GM18861 (cell line): ENCODE data around the gene MPC2.

Experiments
- ATAC-seq: cut with Tn5 transposase; IDR thresholded peaks from one replicate; pipeline ENCODE4 v1.9.1; 2021; ENCODE audit not compliant: unreplicated experiment

Gene MPC2

GRCh38 chr1:167936930-167937708 is at the start of gene MPC2:
Gene MPC2 (minus strand): TSS chr1:167937072. CDS start chr1:167935841, 1,231 bp downstream.
- no peak for ATAC-seq

- no peak for ATAC-seq
Observed at GRCh38 chr1:167984886-167985489, 48.1 kb upstream of the MPC2 start.

GRCh38 chr1:167983797-167984420 is 47.0 kb upstream of the MPC2 start:
- ATAC-seq, result no peak

DNA sequence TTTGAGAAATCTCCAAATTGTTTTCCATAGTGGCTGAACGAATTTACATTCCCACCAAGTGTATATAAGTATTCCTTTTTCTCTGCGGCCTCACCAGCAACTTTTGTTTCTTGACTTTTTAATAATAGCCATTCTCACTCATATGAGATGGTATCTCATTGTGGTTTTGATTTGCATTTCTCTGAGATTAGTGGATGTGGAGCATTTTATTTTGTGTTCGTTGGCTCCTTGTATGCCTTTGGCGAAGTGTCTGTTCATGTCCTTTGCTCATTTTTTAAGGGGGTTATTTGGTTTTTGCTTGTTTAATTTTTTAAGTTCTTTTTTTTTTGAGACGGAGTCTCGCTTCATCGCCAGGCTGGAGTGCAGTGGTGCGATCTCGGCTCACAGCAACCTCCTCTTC is 45.1 kb upstream of the MPC2 start:
- no peak for ATAC-seq

DNA sequence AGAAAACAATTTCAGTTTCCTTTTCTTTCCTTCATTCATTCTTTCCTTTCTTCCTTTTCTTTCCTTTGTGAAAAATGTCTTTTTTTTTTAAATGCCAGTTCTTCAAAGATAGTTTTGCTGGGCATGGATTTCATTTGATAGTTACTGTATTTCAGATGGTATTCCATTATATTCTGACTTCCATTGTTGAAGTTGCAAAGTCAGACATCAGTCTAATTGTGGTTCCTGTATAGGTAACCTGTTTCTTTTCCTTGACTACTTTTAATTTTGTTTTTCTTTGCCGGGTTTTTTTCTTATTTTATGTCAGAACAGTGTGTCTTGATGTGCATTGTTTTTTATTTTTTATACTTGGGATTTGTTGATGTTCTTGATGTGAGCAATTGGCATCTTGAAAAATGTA is 40.4 kb upstream of the MPC2 start:
- ATAC-seq, result no peak

DNA sequence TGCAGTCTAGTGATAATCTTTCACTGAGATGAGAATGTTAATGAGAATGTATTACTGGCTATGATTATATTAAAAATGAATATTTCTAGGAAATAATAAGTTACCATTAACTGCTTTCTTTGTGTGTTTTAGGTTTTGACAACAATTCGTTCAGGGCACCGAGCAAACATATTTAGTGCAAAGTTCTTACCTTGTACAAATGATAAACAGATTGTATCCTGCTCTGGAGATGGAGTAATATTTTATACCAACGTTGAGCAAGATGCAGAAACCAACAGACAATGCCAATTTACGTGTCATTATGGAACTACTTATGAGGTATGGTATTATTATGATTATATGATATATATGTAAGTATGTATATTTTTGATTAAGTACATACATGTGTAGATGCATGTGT is 37.8 kb upstream of the MPC2 start:
- ATAC-seq, result no peak

GRCh38 chr1:167973832-167974231 is 37.0 kb upstream of the MPC2 start:
- no peak for ATAC-seq

GRCh38 chr1:167968569-167968968 is 31.7 kb upstream of the MPC2 start:
- ATAC-seq, result no peak

DNA sequence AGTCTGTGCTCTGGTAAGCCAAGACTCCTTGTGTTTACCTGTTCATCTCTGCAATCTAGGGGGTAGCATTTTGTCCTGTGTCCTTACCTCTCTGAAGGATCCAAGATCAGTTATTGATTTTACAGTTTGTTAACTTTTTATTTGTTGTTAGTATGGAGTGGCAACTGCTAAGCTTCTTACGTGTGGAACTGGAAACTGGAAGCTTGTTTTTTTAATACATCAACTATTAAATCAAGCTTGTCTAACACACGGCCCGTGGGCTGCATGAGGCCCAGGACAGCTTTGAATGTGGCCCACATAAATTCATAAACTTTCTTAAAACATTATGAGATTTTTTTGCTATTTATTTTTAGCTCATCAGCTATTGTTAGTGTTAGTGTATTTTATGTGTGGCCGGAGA is 29.2 kb upstream of the MPC2 start:
- no peak for ATAC-seq

DNA sequence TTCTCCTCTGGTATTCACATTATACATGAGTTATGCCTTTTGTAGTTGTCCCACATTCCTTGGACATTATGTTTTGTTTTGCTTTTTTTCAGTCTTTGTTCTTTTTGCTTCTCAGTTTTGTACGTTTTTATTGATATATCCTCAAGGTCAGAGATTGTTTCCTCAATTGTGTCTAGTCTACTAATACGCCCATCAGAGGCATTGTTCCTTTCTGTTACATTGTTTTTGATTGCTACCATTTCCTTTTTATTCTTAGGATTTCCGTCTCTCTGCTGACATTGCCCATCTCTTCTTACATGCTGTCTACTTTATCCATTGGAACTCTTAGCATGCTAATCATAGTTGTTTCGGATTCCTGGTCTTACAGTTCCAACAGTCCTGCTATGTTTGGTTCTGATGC is 27.8 kb upstream of the MPC2 start:
- no peak for ATAC-seq

- ATAC-seq, result no peak
Observed at GRCh38 chr1:167957710-167958109, 20.8 kb upstream of the MPC2 start.

DNA sequence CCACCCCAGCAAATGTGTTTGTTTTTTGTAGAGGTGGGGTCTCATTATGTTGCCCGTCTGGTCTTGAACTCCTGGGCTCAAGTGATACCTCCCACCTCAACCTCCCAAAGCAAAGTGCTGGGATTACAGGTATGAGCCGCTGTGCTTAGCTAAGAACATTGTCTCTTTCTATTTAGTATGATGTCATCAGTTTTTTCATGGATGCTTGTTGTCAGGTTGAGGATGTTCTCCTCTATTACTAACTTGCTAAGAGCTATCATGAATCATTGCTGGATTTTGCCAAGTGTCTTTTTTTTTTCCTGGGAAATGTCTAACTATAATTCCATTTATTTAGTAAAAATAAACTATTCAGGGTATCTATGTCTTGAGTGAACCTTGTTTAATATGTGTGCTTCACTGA is 19.0 kb upstream of the MPC2 start:
- no peak for ATAC-seq

DNA sequence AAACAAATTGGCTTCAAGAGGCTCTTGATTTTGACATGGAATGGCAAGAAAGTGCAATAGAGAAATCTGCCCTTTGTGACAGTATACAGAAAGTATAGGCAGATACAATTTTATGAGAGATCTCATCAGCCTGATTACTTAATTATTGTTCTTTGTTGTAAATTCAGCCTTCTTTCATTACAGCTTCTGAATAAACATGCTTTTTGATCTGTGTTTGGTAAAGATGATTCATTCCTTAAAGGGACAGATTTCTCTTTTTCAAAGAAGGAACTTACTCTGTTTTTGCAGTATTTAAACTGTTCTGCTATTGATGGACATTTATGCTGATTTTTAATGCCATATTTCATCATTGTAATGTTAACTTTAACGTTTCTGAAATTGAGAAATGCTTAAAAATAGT is 13.7 kb upstream of the MPC2 start:
- no peak for ATAC-seq

- no peak for ATAC-seq
Observed at GRCh38 chr1:167949785-167950184, 12.9 kb upstream of the MPC2 start.

DNA sequence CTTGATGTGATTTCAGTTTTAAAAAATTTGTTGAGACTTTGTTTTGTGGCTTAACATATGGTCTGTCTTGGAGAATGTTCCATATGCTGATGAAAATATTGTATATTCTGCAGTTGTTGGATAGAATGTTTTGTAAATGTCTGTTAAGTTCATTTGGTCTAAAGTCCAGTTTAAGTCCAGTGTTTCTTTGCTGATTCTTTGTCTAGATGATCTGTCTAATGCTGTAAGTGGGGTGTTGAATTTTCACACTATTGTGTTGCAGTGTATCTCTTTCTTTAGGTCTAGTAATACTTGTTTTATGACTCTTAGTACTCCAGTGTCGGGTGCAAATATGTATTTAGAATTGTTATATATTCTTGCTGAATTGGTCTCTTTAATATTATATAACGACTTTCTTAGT is 10.9 kb upstream of the MPC2 start:
- ATAC-seq, result no peak

- ATAC-seq, result no peak
Observed at GRCh38 chr1:167943541-167943940, 6.7 kb upstream of the MPC2 start.

- ATAC-seq, result no peak
Observed at GRCh38 chr1:167940264-167940663, 3.4 kb upstream of the MPC2 start.

- ATAC-seq, result no peak
Observed at GRCh38 chr1:167938080-167938636, 1.3 kb upstream of the MPC2 start.

- ATAC-seq, result no peak
Observed at GRCh38 chr1:167937709-167938010, 788 bp upstream of the MPC2 start.

GRCh38 chr1:167936068-167936929 is 573 bp downstream of the MPC2 start, which contains the start of gene DCAF6:
Gene DCAF6 (plus strand): TSS chr1:167936683. CDS start chr1:167936912, 229 bp downstream.
- peak; percentile 79 for ATAC-seq
